Heart left ventricle (tissue), 16 donors: ENCODE measurements around the gene AGGF1. TPM values are rescaled to one million over a fixed set of nuclear protein-coding genes. Genes with fewer than 3 reads are reported as not detected.

Experiments used
- ATAC-seq, 4 donors: fragments of 200-7000 bp; cut with Tn5 transposase; one replicate each; pipeline ENCODE4 v1.9.1; 2020 to 2022; ENCODE audit warnings: moderate library complexity in 4 of 4, mild to moderate bottlenecking in 3 of 4, moderate number of reproducible peaks in 1 of 4
- DNase-seq, 5 donors: peaks; one replicate each; pipeline ENCODE4 v3.0.0-alpha.2; 2020
- H3K27ac ChIP-seq, 12 donors: fragments of 200-600 bp; sonication (generic) in 4 of 12; one replicate each; pipeline versions ENCODE4 v1.5.0 to v1.8.0; 2016 to 2022; ENCODE audit warnings: mild to moderate bottlenecking in 2 of 12
- H3K27me3 ChIP-seq, 9 donors: fragments of 200-600 bp; sonication (generic) in 2 of 9; one replicate each; pipeline versions ENCODE4 v1.5.1 to v1.8.0; 2016 to 2022; ENCODE audit warnings: mild to moderate bottlenecking in 3 of 9
- H3K36me3 ChIP-seq, 9 donors: fragments of 200-600 bp; sonication (generic) in 2 of 9; one replicate each; pipeline versions ENCODE4 v1.5.0 to v1.8.0; 2018 to 2022; ENCODE audit warnings: mild to moderate bottlenecking in 2 of 9
- H3K4me1 ChIP-seq, 12 donors: fragments of 200-600 bp; sonication (generic) in 4 of 12; one replicate each; pipeline versions ENCODE4 v1.5.0 to v1.8.0; 2016 to 2022; ENCODE audit warnings: mild to moderate bottlenecking in 3 of 12
- H3K4me3 ChIP-seq, 12 donors: fragments of 200-600 bp; sonication (generic) in 4 of 12; one replicate each; pipeline versions ENCODE4 v1.5.0 to v1.8.0; 2017 to 2022; ENCODE audit warnings: mild to moderate bottlenecking in 9 of 12, moderate library complexity in 4 of 12
- H3K9me3 ChIP-seq, 12 donors: fragments of 200-600 bp; sonication (generic) in 4 of 12; one replicate each; pipeline versions ENCODE4 v1.5.0 to v1.8.0; 2016 to 2022; ENCODE audit warnings: mild to moderate bottlenecking in 1 of 12
- CTCF ChIP-seq, 12 donors: fragments of 200-600 bp; sonication (generic) in 4 of 12; IDR thresholded peaks; one replicate each; pipeline versions ENCODE4 v1.5.0 to v1.8.0; 2018 to 2022; ENCODE audit warnings: antibody characterized with exemption in 12 of 12, mild to moderate bottlenecking in 5 of 12
- POLR2A ChIP-seq, 2 donors: fragments of 450-650 bp; IDR thresholded peaks; one replicate each; pipeline ENCODE4 v1.6.1; 2017; ENCODE audit warnings: antibody characterized with exemption in 2 of 2, mild to moderate bottlenecking in 2 of 2, moderate library complexity in 2 of 2
- WGBS, 4 donors: extraction: QIAGEN DNeasy Blood & Tissue Kit in 2 of 4; methylation state at CpG; one replicate each; pipeline versions ENCODE4 v1.1.5 to v1.1.7; 2013 to 2018; 5-methylcytosine and 5-hydroxymethylcytosine counted together
- intact Hi-C, 10 donors: fragments of 100-400 bp; cut with DNase I; formaldehyde crosslinking; loops; one replicate each; pipeline versions ENCODE4 v1.11.1 to v1.14.2; 2022
- polyA plus RNA-seq, 2 donors: library from polyadenylated mRNA; stranded (reverse); fragments of 200-250 nt; gene quantifications; one replicate each; pipeline ENCODE4 v1.2.3, GENCODE V29; 2013
- total RNA-seq, 9 donors: library from RNA; depleted of rRNA in 2 of 9; stranded (reverse); fragments of >200 nt in 2 of 9; fragmentation: NEBNext Ultra II Directional in 3 of 9; extraction: Animal tissue kit (Norgen Biotek cat#: 25700) in 3 of 9; gene quantifications; one replicate each; pipeline versions ENCODE4 v1.1.0 to v1.2.4, GENCODE V29; 2016 to 2023
- donor health status: ischemic (EF 13 %, LVEDD 7.1; RV severe dilation, severe dysfunction).
- donor health status: healthy with polysubstance abuse.
- donor health status: DM: no; HTN: yes; CAD: no.
- donor health status: DM: no; HTN: no; CAD: no.
- donor health status: ischemic (EF 25% LVEDD 6.9; RV normal size, moderate dysfunction).
- donor health status: ischemic (EF 25% LVEDD 5.7; RV mildly dilated, moderate dysfunction).
- donor health status: healthy.
- donor health status: DM: yes; HTN: yes; CAD: no.
- donor health status: ischemic (EF 35%, LVEDD 5.7; RV mildly dilated, moderate dysfunction).
- donor health status: nonischemic (EF 11% LVEDD 7.7; RV severe dilation, severe dysfunction).
- donor health status: DM: yes; HTN: yes; CAD: no.
- donor health status: PGD.
- donor health status: ischemic (EF 29% LVEDD 5.4; RV normal size, mild dysfunction).
- donor health status: nonischemic (EF 23%, LVEDD 6.1; RV moderate dilation, normal function).

The AGGF1 gene
- total and polyA plus RNA-seq, 11 donors: 6.1 to 20.1 (median 16.5) TPM

GRCh38 chr5:77086689-77087483 is 56.7 kb downstream of the AGGF1 start, which contains the start of gene ZBED3:
Gene ZBED3 (minus strand): TSS chr5:77087285. CDS start chr5:77077878, 9,407 bp downstream.
- peaks cover 0 to 22% (median 15%) of the 10 kb centered on the region in 12 donors for H3K4me1 ChIP-seq
- peak within 1 kb of the TSS; percentile 66 to 98 (median 87) for H3K4me3 ChIP-seq
- DNase-seq (peak; percentile 62 to 78 (median 66)), ATAC-seq (peak; percentile 64 to 86 (median 80))
- intact Hi-C loops: loop anchor here in 4 of 10 donors (5.0 kb wide), 1 partner anchor 405 kb away; the partner anchor contains the start of gene WDR41 (in 4 of the 4)
- no peaks in the 10 kb centered on the region for H3K27me3 ChIP-seq
- WGBS, 4 donors: 0 to 1% (median 0%) methylated on average over 34 to 63 of the region's 63 CpGs
- peaks cover 0 to 7% (median 0%) of the 10 kb centered on the region in 9 donors for H3K36me3 ChIP-seq
- peak within 1 kb of the TSS; percentile 81 to 95 (median 88) for H3K27ac ChIP-seq
- no peaks in the 10 kb centered on the region for H3K9me3 ChIP-seq
- TF ChIP-seq POLR2A (IDR thresholded peaks at IDR 0.05): peak in 1 of 2 donors; percentile 31
- TF ChIP-seq CTCF (IDR thresholded peaks at IDR 0.05): peak in 6 of 12 donors; percentile 14 to 34 (median 21)

GRCh38 chr5:77087484-77088261 is 57.5 kb downstream of the AGGF1 start:
- Histone ChIP-seq H3K4me3 (peak overlapping the region; percentile 66 to 98 (median 87)), H3K4me1 (peaks cover 0 to 22% (median 15%) of the 10 kb centered on the region in 12 donors), H3K27ac (peak overlapping the region; percentile 81 to 95 (median 88)), H3K9me3 (no peaks in the 10 kb centered on the region), H3K36me3 (peaks cover 0 to 7% (median 0%) of the 10 kb centered on the region in 9 donors), H3K27me3 (no peaks in the 10 kb centered on the region)
- intact Hi-C loops: loop anchor here in 4 of 10 donors (5.0 kb wide), 1 partner anchor 405 kb away; the partner anchor contains the start of gene WDR41 (in 4 of the 4)
- TF ChIP-seq CTCF (IDR thresholded peaks at IDR 0.05): no peak
- no peak for TF ChIP-seq POLR2A (IDR thresholded peaks at IDR 0.05)
- peak; percentile 39 to 47 (median 44) for ATAC-seq
- peak in 4 of 5 donors; percentile 28 to 45 (median 30) for DNase-seq
- 21 to 32% (median 25%) methylated on average over 12 to 16 of the region's 16 CpGs for WGBS, 4 donors

GRCh38 chr5:77095189-77095588 is 65.0 kb downstream of the AGGF1 start:
- intact Hi-C loops: no loop called here
- Histone ChIP-seq H3K4me3 (no peak overlapping the region), H3K27me3 (no peaks in the 10 kb centered on the region), H3K4me1 (no peaks in the 10 kb centered on the region), H3K27ac (no peak overlapping the region), H3K9me3 (no peaks in the 10 kb centered on the region), H3K36me3 (no peaks in the 10 kb centered on the region)
- DNase-seq (no peak), ATAC-seq (no peak)
- WGBS, 4 donors: 90 to 95% (median 93%) methylated on average over 4 of the region's 4 CpGs
- no peak for TF ChIP-seq POLR2A (IDR thresholded peaks at IDR 0.05)
- no peak for TF ChIP-seq CTCF (IDR thresholded peaks at IDR 0.05)
